ENCODE results near the gene RBM12. TPM values are rescaled to one million over a fixed set of nuclear protein-coding genes. Genes with fewer than 3 reads are reported as not detected.

Gene RBM12
- total and polyA plus RNA-seq, 2 of the 8 experiments (the other 6 are each of a cell fraction or from before 2014, with no cell fraction given), result 187 to 214 TPM

DNA sequence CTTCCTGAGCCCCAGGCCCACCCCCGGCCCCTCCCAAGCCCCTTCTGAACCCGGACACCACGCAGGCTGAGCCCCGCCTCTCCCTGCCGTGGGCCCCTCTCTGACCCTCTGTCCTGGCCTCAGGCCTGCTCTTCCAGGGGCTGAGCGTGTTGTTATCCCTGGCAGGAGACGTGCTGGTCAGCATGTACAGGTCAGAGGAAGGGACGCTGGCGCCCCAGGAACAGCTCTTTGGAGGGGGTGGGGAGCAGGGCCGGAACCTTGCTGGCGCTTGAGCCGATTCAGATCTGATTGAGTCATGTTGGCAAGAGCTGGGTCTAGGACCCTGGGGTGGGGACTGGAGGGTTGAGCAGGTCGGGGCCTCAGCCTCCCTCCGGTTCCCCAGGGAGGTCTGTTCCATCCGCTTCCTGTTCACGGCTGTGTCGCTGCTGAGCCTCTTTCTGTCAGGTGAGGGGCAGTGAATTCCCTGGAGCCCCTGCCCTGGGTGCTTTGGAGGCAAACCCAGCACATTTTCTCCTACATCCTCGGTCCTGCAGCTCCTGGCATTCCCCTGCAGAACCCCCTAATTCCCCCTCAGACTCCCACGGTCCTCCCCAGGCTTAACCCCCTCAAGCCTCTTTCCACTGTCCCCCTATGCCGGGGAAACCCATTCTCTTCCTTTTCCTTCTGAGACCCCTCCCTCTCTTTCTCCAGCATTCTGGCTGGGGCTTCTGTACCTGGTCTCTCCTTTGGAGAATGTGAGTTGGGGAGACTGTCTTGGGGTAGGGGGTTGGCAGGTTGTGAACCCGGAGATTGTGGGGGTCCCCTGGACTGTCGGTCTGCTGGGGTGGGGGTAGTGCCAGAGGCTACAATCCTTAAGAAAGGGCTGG, 47.1 kb downstream of the RBM12 start (continued):
- TF ChIP-seq CHD1 (IDR thresholded peaks at IDR 0.05; ENCODE audit: low read depth, low read length) (no peak), CBX5 (IDR thresholded peaks at IDR 0.05; ENCODE audit: low read depth, low read length) (no peak), NANOG (IDR thresholded peaks at IDR 0.05; ENCODE audit: insufficient read depth, low read depth, low read length, poor library complexity, severe bottlenecking) (no peak), TAF7 (optimal IDR thresholded peaks at IDR 0.05; ENCODE audit: borderline replicate concordance, low read depth, low read length) (no peak), SIN3A (conservative IDR thresholded peaks at IDR 0.05 in 1 of 2, IDR thresholded peaks at IDR 0.05 in 1 of 2; ENCODE audit: low read depth in 1 of 2, low read length in 2 of 2) (0 out of 4 replicates have a peak, but pooled peaks of 1 of the 2 experiments have one; percentile 14), CHD2 (IDR thresholded peaks at IDR 0.05; ENCODE audit: low read length) (no peak)
